Heart right ventricle (tissue), 16 donors: Measurements from ENCODE around the gene CNOT1. TPM values are rescaled to one million over a fixed set of nuclear protein-coding genes. Genes with fewer than 3 reads are reported as not detected.
"Not testable (repeated sequence)": the region's sequence is repeated elsewhere in the genome, so short reads cannot be mapped to it uniquely, and the experiment has no call there.

Experiments
- ATAC-seq, 8 donors: fragments of 200-7000 bp; cut with Tn5 transposase; one replicate each; pipeline ENCODE4 v1.9.1; 2020; ENCODE audit warnings: mild to moderate bottlenecking in 8 of 8, moderate library complexity in 8 of 8, moderate number of reproducible peaks in 1 of 8
- DNase-seq, 2 donors: peaks; one replicate each; pipeline ENCODE4 v3.0.0-alpha.2; 2020
- H3K27ac ChIP-seq, 10 donors: fragments of 200-600 bp; sonication (generic) in 2 of 10; one replicate each; pipeline versions ENCODE4 v1.5.0 to v1.8.0; 2020 to 2022; ENCODE audit warnings: mild to moderate bottlenecking in 3 of 10
- H3K27me3 ChIP-seq, 7 donors: fragments of 200-600 bp; one replicate each; pipeline ENCODE4 v1.8.0; 2021 to 2022; ENCODE audit warnings: mild to moderate bottlenecking in 2 of 7
- H3K36me3 ChIP-seq, 9 donors: fragments of 200-600 bp; sonication (generic) in 1 of 9; one replicate each; pipeline versions ENCODE4 v1.5.0 to v1.8.0; 2020 to 2022; ENCODE audit warnings: mild to moderate bottlenecking in 2 of 9
- H3K4me1 ChIP-seq, 9 donors: fragments of 200-600 bp; sonication (generic) in 1 of 9; one replicate each; pipeline versions ENCODE4 v1.5.0 to v1.8.0; 2020 to 2022; ENCODE audit warnings: mild to moderate bottlenecking in 4 of 9
- H3K4me3 ChIP-seq, 10 donors: fragments of 200-600 bp; sonication (generic) in 2 of 10; one replicate each; pipeline versions ENCODE4 v1.5.0 to v1.8.0; 2020 to 2022; ENCODE audit warnings: mild to moderate bottlenecking in 7 of 10, moderate library complexity in 2 of 10
- H3K9me3 ChIP-seq, 11 donors: fragments of 200-600 bp in 10 of 11; sonication (generic) in 2 of 11; one replicate each; pipeline versions ENCODE4 v1.5.0 to v1.8.0; 2013 to 2022; ENCODE audit warnings: mild to moderate bottlenecking in 2 of 11, control low read depth in 1 of 11, moderate library complexity in 1 of 11
- WGBS, 2 donors: extraction: QIAGEN DNeasy Blood & Tissue Kit; methylation state at CpG; one replicate each; pipeline ENCODE4 v1.1.7; 2013; ENCODE audit warnings: inconsistent platforms in 1 of 2; 5-methylcytosine and 5-hydroxymethylcytosine counted together
- intact Hi-C, 10 donors: fragments of 100-400 bp; cut with DNase I; formaldehyde crosslinking; loops; one replicate each; pipeline versions ENCODE4 v1.11.1 to v1.14.2; 2022
- polyA plus RNA-seq, 2 donors: library from polyadenylated mRNA; stranded (reverse); fragments of 200-250 nt; gene quantifications; one replicate each; pipeline ENCODE4 v1.2.3, GENCODE V29; 2013
- total RNA-seq, 10 donors: library from RNA; stranded (reverse); fragmentation: NEBNext Ultra II Directional in 3 of 10; extraction: Animal tissue kit (Norgen Biotek cat#: 25700) in 3 of 10; gene quantifications; one replicate each; pipeline versions ENCODE4 v1.2.1 to v1.2.4, GENCODE V29; 2021 to 2023
- TF ChIP-seq, protein P1 (sequence below), 9 donors: fragments of 200-600 bp; sonication (generic) in 2 of 9; IDR thresholded peaks; one replicate each; pipeline versions ENCODE4 v1.5.0 to v1.8.0; 2021 to 2022; ENCODE audit warnings: antibody characterized with exemption in 9 of 9, mild to moderate bottlenecking in 5 of 9, moderate library complexity in 1 of 9
- donor health status: Arrhythmogenic right ventricular cardiomyopathy.
- donor health status: ischemic (EF 13 %, LVEDD 7.1; RV severe dilation, severe dysfunction).
- donor health status: healthy with polysubstance abuse.
- donor health status: DM: no; HTN: yes; CAD: no.
- donor health status: DM: no; HTN: no; CAD: no.
- donor health status: ischemic (EF 25% LVEDD 6.9; RV normal size, moderate dysfunction).
- donor health status: ischemic (EF 25% LVEDD 5.7; RV mildly dilated, moderate dysfunction).
- donor health status: healthy.
- donor health status: DM: yes; HTN: yes; CAD: no.
- donor health status: Ischemic cardiomyopathy.
- donor health status: ischemic (EF 35%, LVEDD 5.7; RV mildly dilated, moderate dysfunction).
- donor health status: nonischemic (EF 11% LVEDD 7.7; RV severe dilation, severe dysfunction).
- donor health status: DM: yes; HTN: yes; CAD: no.
- donor health status: PGD.
- donor health status: ischemic (EF 29% LVEDD 5.4; RV normal size, mild dysfunction).
- donor health status: nonischemic (EF 23%, LVEDD 6.1; RV moderate dilation, normal function).

The CNOT1 gene
- total and polyA plus RNA-seq, 12 donors = 27.2 to 102 (median 81.7) TPM

DNA sequence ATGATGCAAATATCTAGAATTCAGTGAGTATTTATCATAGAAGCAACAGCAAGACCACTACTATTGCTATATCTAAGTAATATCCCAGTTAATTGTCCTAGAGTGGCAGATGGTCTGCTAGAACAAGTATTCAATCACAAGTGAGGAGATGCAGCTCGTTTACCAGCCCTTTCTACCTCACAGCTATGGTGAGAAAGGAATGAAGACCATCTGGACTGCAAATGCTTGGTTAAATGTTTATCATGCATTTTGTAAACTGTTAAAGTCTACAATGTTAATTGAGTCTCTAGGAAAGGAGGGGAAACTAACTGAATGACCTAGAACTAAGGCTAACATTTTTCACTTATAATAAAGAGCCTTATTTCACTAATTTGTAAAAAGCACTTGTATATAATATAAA is 52.5 kb downstream of the CNOT1 start:
- H3K27me3 ChIP-seq = no peaks in the 10 kb centered on the region
- 64 to 75% methylated on average over 1 of the region's 1 CpG for WGBS, 2 donors
- H3K9me3 ChIP-seq = no peaks in the 10 kb centered on the region
- intact Hi-C loops = loop anchor here in 3 of 10 donors (5.0 kb wide), 3 partner anchors 35 to 55 kb away; no protein-coding TSS in a partner anchor
- peaks cover 0 to 17% (median 0%) of the 10 kb centered on the region in 9 donors for H3K4me1 ChIP-seq
- ATAC-seq (no peak), DNase-seq (no peak)
- TF ChIP-seq, protein P1, sequence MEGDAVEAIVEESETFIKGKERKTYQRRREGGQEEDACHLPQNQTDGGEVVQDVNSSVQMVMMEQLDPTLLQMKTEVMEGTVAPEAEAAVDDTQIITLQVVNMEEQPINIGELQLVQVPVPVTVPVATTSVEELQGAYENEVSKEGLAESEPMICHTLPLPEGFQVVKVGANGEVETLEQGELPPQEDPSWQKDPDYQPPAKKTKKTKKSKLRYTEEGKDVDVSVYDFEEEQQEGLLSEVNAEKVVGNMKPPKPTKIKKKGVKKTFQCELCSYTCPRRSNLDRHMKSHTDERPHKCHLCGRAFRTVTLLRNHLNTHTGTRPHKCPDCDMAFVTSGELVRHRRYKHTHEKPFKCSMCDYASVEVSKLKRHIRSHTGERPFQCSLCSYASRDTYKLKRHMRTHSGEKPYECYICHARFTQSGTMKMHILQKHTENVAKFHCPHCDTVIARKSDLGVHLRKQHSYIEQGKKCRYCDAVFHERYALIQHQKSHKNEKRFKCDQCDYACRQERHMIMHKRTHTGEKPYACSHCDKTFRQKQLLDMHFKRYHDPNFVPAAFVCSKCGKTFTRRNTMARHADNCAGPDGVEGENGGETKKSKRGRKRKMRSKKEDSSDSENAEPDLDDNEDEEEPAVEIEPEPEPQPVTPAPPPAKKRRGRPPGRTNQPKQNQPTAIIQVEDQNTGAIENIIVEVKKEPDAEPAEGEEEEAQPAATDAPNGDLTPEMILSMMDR (IDR thresholded peaks at IDR 0.05) = no peak
- no peak overlapping the region for H3K4me3 ChIP-seq
- peaks cover 0 to 100% (median 75%) of the 10 kb centered on the region in 9 donors for H3K36me3 ChIP-seq
- peak overlapping the region in 1 of 10 donors; percentile 34 for H3K27ac ChIP-seq

DNA sequence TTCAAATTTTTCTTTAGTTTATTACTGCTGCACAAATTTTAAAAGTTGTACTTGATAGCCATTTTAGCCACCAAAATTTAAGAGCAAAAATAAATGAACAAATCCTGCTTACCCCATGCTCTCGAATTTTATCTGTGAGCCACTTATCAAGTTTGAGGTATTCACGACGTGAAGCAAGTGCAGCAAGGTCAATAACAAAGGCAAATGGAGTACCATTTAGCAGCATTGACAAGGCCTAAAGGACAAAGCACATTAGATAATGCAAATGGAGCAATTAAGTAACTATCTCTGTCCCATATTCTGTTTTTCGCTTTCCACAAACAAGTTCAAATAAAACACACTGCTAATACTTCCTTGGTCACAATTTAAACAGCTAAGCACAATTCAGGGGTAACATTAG is 54.7 kb downstream of the CNOT1 start:
- H3K4me3 ChIP-seq = no peak overlapping the region
- H3K27me3 ChIP-seq = no peaks in the 10 kb centered on the region
- TF ChIP-seq, protein P1 (IDR thresholded peaks at IDR 0.05) = no peak
- intact Hi-C loops = loop anchor here in 3 of 10 donors (5.0 kb wide), 3 partner anchors 33 to 53 kb away; no protein-coding TSS in a partner anchor
- ATAC-seq = peak in 4 of 8 donors; percentile 38 to 70 (median 66)
- no peaks in the 10 kb centered on the region for H3K9me3 ChIP-seq
- peaks cover 0 to 17% (median 0%) of the 10 kb centered on the region in 9 donors for H3K4me1 ChIP-seq
- H3K36me3 ChIP-seq = peaks cover 0 to 100% (median 80%) of the 10 kb centered on the region in 9 donors
- WGBS, 2 donors = 38 to 55% methylated on average over 4 of the region's 4 CpGs
- peak overlapping the region in 8 of 10 donors; percentile 5 to 63 (median 50) for H3K27ac ChIP-seq
- no peak for DNase-seq

DNA sequence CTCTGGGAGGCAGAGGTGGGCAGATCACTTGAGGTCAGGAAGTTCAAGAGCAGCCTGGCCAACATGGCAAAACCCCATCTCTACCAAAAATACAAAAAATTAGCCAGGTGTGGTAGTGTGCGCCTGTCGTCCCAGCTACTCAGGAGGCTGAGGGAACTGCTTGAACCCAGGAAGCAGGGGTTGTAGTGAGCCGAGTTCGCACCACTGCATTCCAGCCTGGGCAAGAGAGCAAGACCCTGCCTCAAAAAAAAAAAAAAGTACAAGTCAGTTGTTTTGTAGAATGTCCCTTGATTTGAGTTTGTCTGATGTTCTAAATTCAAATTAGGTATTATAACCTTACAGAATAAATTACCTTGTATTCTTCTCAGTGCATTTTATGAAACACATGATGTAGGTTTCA is 63.9 kb downstream of the CNOT1 start:
- ATAC-seq, H3K9me3 ChIP-seq, intact Hi-C loops, H3K27me3 ChIP-seq, H3K27ac ChIP-seq, DNase-seq, H3K4me1 ChIP-seq, H3K4me3 ChIP-seq: not testable (repeated sequence)
- H3K36me3 ChIP-seq = peaks cover 0 to 100% (median 44%) of the 10 kb centered on the region in 9 donors
- WGBS, 2 donors = 95 to 96% methylated on average over 4 of the region's 4 CpGs

DNA sequence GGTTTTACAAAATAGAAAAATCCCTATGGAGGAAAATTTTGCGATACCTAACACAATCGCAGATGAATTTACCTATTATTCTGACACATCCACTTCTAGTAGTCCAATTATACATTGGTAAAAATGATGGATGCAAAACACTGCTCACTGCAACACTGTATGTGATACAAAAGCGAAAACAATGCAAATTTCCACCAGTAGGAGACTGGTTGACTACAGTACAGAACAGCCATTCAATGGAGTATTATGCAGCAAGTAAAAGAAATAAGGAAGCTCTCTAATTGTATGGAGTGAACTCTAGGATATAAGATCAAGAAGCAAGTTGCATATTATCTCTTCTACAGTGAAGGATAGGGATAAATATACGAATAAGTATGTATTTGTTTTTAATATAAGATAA is 65.9 kb downstream of the CNOT1 start:
- DNase-seq (no peak), ATAC-seq (no peak)
- Histone ChIP-seq H3K4me1 (no peaks in the 10 kb centered on the region), H3K9me3 (no peaks in the 10 kb centered on the region), H3K4me3 (no peak overlapping the region), H3K27ac (no peak overlapping the region), H3K36me3 (peaks cover 0 to 100% (median 51%) of the 10 kb centered on the region in 9 donors), H3K27me3 (no peaks in the 10 kb centered on the region)
- TF ChIP-seq, protein P1 (IDR thresholded peaks at IDR 0.05) = no peak
- whole genome bisulfite sequencing, 2 donors = 97 to 99% methylated on average over 4 of the region's 4 CpGs
- intact Hi-C loops = no loop called here

- H3K36me3 ChIP-seq = peaks cover 0 to 100% (median 51%) of the 10 kb centered on the region in 9 donors
- intact Hi-C loops = no loop called here
- TF ChIP-seq, protein P1 (IDR thresholded peaks at IDR 0.05) = no peak
Observed at GRCh38 chr16:58563235-58563634, 66.4 kb downstream of the CNOT1 start.

More at GRCh38 chr16:58563235-58563634, 66.4 kb downstream of the CNOT1 start:
- Histone ChIP-seq H3K4me1 (no peaks in the 10 kb centered on the region), H3K27me3 (no peaks in the 10 kb centered on the region), H3K27ac (no peak overlapping the region), H3K4me3 (no peak overlapping the region), H3K9me3 (no peaks in the 10 kb centered on the region)
- no peak for ATAC-seq
- no peak for DNase-seq
